Measurements from ENCODE around the gene TATDN3. TPM values are rescaled to one million over a fixed set of nuclear protein-coding genes. Genes with fewer than 3 reads are reported as not detected.
A peak's percentile ranks its signal among the peaks of the same experiment; 100 is the strongest.
"Not testable (repeated sequence)": the region's sequence is repeated elsewhere in the genome, so short reads cannot be mapped to it uniquely, and the experiment has no call there.

TATDN3 gene
- total RNA-seq, 1 experiment from 2014 or later: 9.0 TPM

GRCh38 chr1:212828395-212828794, 36.7 kb downstream of the TATDN3 start:
- no peak overlapping the region for H3K4me3 ChIP-seq
- H3K27ac ChIP-seq: no peak overlapping the region
- H3K9me3 ChIP-seq (replicated peaks): peaks cover 11% of the 10 kb centered on the region
- H3K4me1 ChIP-seq: no peaks in the 10 kb centered on the region
- no peaks in the 10 kb centered on the region for H3K36me3 ChIP-seq
- no peak for DNase-seq
- H3K27me3 ChIP-seq: no peaks in the 10 kb centered on the region

DNA sequence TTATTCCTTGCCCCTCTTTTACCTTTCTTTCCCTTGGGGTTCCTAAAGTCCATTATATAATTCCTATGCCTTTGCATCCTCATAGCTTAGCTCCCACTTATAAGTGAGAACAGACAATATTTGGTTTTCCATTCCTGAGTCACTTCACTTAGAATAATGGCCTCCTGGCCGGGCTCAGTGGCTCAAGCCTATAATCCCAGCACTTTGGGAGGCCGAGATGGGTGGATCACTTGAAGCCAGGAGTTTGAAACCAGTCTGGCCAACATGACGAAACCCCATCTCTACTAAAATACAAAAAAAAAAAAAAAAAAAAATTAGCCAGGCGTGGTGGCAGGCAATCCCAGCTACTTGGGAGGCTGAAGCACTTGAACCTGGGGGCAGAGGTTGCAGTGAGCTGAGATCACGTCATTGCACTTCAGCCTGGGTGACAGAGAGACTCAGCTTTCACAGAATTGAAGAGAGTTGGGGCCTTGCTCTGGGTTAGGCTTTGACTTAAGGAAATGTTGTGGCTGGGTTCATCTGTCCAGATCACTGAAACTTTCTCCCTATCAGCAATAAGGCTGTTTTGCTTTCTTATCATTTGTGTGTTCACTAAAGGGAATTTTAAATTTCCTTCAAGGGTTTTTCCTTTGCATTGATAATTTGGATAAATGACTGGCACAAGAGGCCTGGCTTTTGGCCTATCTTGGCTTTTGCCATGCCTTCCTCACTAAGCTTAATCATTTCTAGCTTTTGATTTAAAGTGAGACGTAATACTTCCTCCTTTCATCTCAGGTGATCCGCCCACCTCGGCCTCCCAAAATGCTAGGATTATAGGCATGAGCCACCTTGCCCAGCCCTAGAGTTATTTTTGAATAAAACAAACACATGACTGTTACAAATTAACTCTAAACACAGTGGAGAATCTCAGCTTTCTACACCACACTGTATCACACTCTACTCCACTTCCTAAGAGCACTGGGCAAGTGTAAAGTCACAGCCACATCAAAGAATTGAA, 41.8 kb downstream of the TATDN3 start:
- not testable (repeated sequence) for H3K4me1 ChIP-seq; H3K36me3 ChIP-seq; H3K9me3 ChIP-seq (replicated peaks); DNase-seq; H3K27me3 ChIP-seq; H3K4me3 ChIP-seq; H3K27ac ChIP-seq

DNA sequence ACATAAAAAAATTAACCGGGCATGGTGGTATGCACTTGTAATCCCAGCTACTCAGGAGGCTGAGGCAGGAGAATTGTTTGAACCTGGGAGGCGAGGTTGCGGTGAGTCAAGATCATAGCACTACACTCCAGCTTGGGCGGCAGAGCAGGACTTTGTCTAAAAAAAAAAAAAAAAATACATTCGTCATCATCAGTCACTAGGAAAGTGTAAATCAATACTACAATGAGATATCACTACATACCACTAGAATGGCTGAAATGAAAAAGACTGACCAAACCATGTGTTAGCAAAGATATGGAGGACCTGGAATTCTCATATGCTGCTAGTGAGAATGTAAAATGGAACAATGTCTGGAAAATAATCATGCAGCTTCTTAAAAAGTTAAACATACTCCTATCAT, 46.5 kb downstream of the TATDN3 start:
- no peak overlapping the region for H3K4me3 ChIP-seq
- no peak overlapping the region for H3K27ac ChIP-seq
- H3K9me3 ChIP-seq (replicated peaks): no peaks in the 10 kb centered on the region
- no peaks in the 10 kb centered on the region for H3K27me3 ChIP-seq
- no peaks in the 10 kb centered on the region for H3K36me3 ChIP-seq
- H3K4me1 ChIP-seq: no peaks in the 10 kb centered on the region
- no peak for DNase-seq

- H3K27ac ChIP-seq; H3K27me3 ChIP-seq; H3K4me1 ChIP-seq; H3K9me3 ChIP-seq (replicated peaks); DNase-seq; H3K4me3 ChIP-seq; H3K36me3 ChIP-seq: not testable (repeated sequence)
Observed at GRCh38 chr1:212844521-212844920, 52.8 kb downstream of the TATDN3 start.

DNA sequence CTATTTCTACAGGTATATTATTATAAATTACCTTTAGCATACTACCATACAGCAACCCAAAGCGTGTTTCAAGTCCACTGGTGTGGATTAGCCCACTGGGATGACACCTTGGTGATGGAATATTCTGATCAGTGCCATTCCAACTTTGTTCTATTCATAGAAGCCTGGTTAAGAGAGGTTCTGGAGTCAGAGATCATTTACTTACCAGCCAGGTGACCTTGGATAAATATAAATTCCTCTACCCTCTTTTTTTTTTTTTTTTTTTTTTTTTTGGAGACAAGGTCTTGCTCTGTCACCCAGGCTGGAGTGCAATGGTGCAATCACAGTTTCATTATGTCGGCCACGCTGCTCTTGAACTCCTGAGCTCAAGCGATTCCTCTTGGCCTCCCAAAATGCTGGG, 55.9 kb downstream of the TATDN3 start, which contains the start of gene SPATA45:
SPATA45 (minus strand) TSS at position 101 of the 400 bp plus-strand sequence. CDS start 11,500 bp downstream, outside the sequence.
- Histone ChIP-seq H3K36me3 (no peaks in the 10 kb centered on the region), H3K4me1 (no peaks in the 10 kb centered on the region), H3K27ac (no peak within 1 kb of the TSS), H3K9me3 (replicated peaks) (no peaks in the 10 kb centered on the region; the same call in 1 of the 2 replicates), H3K4me3 (no peak within 1 kb of the TSS), H3K27me3 (no peaks in the 10 kb centered on the region)
- DNase-seq: no peak

- Histone ChIP-seq H3K27me3 (no peaks in the 10 kb centered on the region), H3K4me3 (no peak overlapping the region), H3K27ac (no peak overlapping the region), H3K4me1 (peaks cover 3% of the 10 kb centered on the region; the same call in 1 of the 2 replicates), H3K9me3 (replicated peaks) (no peaks in the 10 kb centered on the region), H3K36me3 (no peaks in the 10 kb centered on the region)
- DNase-seq: no peak
Observed at GRCh38 chr1:212852105-212852688, 60.5 kb downstream of the TATDN3 start.

DNA sequence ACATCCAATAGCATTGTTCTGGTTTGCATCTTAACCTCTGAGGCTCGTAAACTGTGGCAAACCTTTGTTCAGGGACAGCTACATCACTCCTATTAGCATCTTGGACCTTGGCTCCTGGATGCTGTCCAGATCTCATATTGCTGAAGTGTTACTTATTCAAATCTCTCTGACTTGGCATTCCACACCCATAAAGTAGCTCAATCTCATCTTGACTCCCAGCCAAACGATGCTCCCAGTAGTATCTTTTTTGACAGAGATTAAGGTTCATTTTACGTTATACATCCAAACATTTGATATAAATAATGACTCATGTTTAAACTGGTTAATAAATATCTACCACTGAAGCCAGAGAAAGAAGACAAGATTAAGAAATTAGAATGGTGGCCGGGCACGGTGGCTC, 62.0 kb downstream of the TATDN3 start:
- no peak overlapping the region for H3K27ac ChIP-seq
- DNase-seq: no peak
- no peak overlapping the region for H3K4me3 ChIP-seq

DNA sequence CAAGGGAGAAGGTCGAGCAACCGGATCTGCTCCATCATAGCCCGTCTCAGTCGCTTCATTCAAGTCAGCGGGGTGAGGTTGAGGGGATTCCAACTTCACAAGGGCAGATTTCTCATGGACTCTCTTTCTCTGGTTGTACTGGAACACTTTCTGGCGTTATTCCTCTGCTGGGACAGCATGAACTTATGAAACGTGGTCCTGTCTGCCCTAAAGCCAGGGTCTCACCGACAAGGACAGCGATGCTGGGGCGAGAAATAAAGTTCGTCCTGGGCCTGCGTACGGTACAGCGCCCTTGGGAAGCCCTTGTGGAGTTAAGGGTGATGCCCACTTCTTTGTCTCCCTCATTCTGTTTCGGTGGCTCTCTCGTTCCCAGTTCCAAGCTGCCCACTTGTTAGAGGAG, 65.1 kb downstream of the TATDN3 start:
- Histone ChIP-seq H3K27me3 (no peaks in the 10 kb centered on the region), H3K4me1 (peaks cover 7% of the 10 kb centered on the region), H3K4me3 (peak overlapping the region; percentile 81), H3K36me3 (peaks cover 13% of the 10 kb centered on the region), H3K27ac (no peak overlapping the region; the same call in 1 of the 2 replicates), H3K9me3 (replicated peaks) (no peaks in the 10 kb centered on the region)
- no peak for DNase-seq

More for the DNA sequence above, 62.0 kb downstream of the TATDN3 start:
- Histone ChIP-seq H3K27me3 (no peaks in the 10 kb centered on the region), H3K9me3 (replicated peaks) (no peaks in the 10 kb centered on the region), H3K4me1 (peaks cover 3% of the 10 kb centered on the region; the same call in 1 of the 2 replicates), H3K36me3 (no peaks in the 10 kb centered on the region)

DNA sequence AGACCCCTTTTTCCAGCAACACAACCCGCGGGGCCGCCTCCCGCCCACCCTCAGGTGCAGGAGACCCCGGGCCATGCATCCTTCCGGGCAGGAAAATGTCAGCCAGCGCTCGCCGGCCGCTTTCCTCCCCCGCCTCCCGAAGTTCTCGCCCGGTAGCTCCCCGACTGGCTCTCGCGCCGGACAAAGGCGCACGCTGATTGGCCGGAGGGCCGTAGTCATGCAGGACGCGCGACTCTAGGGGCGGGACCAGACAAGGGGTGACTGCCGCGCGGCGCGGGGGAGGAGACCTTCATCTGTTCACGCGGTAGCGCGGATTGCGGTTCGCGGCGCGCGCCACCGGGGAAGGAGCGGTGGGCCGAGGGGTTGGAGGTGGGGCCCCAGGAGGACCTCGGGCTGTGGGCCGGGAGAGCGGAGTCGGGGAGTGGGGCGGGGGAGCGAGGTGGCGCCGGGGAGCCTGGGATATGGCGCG, 66.3 kb downstream of the TATDN3 start, which contains the start of gene FLVCR1:
FLVCR1 (plus strand) TSS at position 284 of the 469 bp plus-strand sequence; CDS start at position 462, 178 bp downstream.
- Histone ChIP-seq H3K36me3 (peaks cover 26% of the 10 kb centered on the region), H3K27ac (peak within 1 kb of the TSS; percentile 77), H3K4me3 (peak within 1 kb of the TSS; percentile 81), H3K27me3 (no peaks in the 10 kb centered on the region), H3K4me1 (peaks cover 11% of the 10 kb centered on the region), H3K9me3 (replicated peaks) (no peaks in the 10 kb centered on the region)
- DNase-seq: peak; percentile 98 to 99

DNA sequence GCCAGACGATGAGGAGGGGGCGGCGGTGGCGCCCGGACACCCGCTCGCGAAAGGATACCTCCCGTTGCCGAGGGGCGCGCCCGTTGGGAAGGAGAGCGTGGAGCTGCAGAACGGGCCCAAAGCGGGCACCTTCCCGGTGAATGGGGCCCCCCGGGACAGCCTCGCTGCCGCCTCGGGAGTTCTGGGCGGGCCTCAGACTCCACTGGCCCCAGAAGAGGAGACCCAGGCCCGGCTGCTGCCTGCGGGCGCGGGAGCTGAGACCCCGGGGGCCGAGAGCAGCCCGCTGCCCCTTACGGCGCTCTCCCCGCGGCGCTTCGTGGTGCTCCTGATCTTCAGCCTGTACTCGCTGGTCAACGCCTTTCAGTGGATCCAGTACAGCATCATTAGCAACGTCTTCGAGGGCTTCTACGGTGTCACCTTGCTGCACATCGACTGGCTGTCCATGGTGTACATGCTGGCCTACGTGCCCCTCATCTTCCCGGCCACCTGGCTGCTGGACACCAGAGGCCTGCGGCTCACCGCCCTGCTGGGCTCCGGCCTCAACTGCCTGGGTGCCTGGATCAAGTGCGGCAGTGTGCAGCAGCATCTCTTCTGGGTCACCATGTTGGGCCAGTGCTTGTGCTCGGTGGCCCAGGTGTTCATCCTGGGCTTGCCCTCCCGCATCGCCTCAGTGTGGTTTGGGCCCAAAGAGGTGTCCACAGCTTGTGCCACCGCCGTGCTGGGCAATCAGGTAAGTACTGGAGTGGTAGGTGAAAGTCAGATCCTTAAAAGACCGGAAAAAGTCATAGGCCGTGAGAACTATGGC, 67.0 kb downstream of the TATDN3 start:
- Histone ChIP-seq H3K4me1 (peaks cover 11% of the 10 kb centered on the region), H3K36me3 (peaks cover 29% of the 10 kb centered on the region), H3K9me3 (replicated peaks) (no peaks in the 10 kb centered on the region), H3K4me3 (peak overlapping the region; percentile 81), H3K27ac (peak overlapping the region; percentile 77), H3K27me3 (no peaks in the 10 kb centered on the region)
- peak; percentile 43 to 61 for DNase-seq

- H3K9me3 ChIP-seq (replicated peaks): no peaks in the 10 kb centered on the region
- H3K27ac ChIP-seq: no peak overlapping the region; the same call in 1 of the 2 replicates
- H3K27me3 ChIP-seq: no peaks in the 10 kb centered on the region
- H3K4me1 ChIP-seq: peaks cover 11% of the 10 kb centered on the region
- H3K36me3 ChIP-seq: peaks cover 42% of the 10 kb centered on the region
- peak; percentile 24 to 27 for DNase-seq
- H3K4me3 ChIP-seq: peak overlapping the region; percentile 81
Observed at GRCh38 chr1:212860713-212861581, 69.3 kb downstream of the TATDN3 start.

DNA sequence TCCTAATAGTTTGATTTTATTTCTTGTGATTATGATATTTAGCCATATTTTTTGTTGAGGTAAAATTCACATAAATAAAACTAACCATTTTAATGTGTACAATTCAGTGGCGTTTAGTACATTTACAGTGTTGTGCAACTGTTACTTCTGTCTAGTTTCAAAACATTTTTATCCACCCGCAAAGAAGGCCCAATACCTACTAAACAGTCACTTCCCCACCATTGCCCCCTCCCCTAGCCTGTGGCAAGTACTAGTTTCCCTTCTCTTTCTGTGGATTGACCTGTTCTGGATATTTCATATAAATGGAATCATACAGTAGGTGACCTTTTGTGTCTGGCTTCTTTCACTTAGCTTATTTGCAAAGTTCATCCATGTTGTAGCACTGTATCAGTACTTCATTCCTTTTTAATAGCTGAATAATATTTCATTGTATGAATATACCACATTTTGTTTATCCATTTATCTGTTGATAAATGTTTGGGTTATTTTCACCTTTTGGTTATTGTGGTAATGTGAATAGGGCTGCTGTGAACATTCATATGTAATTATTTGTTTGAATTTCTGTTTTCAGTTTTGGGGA, 70.5 kb downstream of the TATDN3 start:
- H3K27me3 ChIP-seq: no peaks in the 10 kb centered on the region
- no peaks in the 10 kb centered on the region for H3K9me3 ChIP-seq (replicated peaks)
- no peak overlapping the region for H3K4me3 ChIP-seq
- peaks cover 9% of the 10 kb centered on the region for H3K4me1 ChIP-seq
- H3K27ac ChIP-seq: no peak overlapping the region
- no peak for DNase-seq
- peaks cover 50% of the 10 kb centered on the region for H3K36me3 ChIP-seq

GRCh38 chr1:212863345-212863744, 71.7 kb downstream of the TATDN3 start:
- H3K9me3 ChIP-seq (replicated peaks); H3K4me1 ChIP-seq; H3K4me3 ChIP-seq; H3K27ac ChIP-seq; H3K27me3 ChIP-seq; DNase-seq: not testable (repeated sequence)
- H3K36me3 ChIP-seq: peaks cover 55% of the 10 kb centered on the region
